HEK293 (cell line): Measurements from ENCODE around the gene NUP62.

Experiments
- CTCF ChIP-seq: fragments of 450-650 bp; formaldehyde crosslinking; IDR thresholded peaks from 2 replicates; pipeline ENCODE4 v1.5.1; 2016; ENCODE audit warnings: missing biosample characterization, missing genetic modification characterization
- PRDM1 ChIP-seq: fragments of 450-650 bp; formaldehyde crosslinking; IDR thresholded peaks from 2 replicates; pipeline ENCODE4; 2016; ENCODE audit warnings: missing biosample characterization, missing genetic modification characterization

GRCh38 chr19:49869484-49870308, 59.6 kb downstream of the NUP62 start:
- TF ChIP-seq PRDM1 (tag by site-specific recombination) = no peak
- TF ChIP-seq CTCF (tag by site-specific recombination) = peak; percentile 27; the same call in 1 of the 2 replicates
